Smooth muscle cell (in vitro differentiated cells): ENCODE data around the gene NTSR1. TPM values are rescaled to one million over a fixed set of nuclear protein-coding genes. Genes with fewer than 3 reads are reported as not detected.

ENCODE experiments used
- DNase-seq: peaks from one replicate; lab custom pipeline; 2025; ENCODE audit not compliant: unreplicated experiment; lab: John Stamatoyannopoulos, UW
- H2AFZ ChIP-seq: fragments of 200-600 bp; sonication (generic); 2 replicates; pipeline ENCODE4 v1.6.0; 2016; ENCODE audit warnings: antibody characterized with exemption, low read depth, mild to moderate bottlenecking
- H3F3A ChIP-seq: fragments of 200-600 bp; sonication (generic); 2 replicates; pipeline ENCODE4 v1.6.0; 2017; ENCODE audit warnings: antibody characterized with exemption, low read depth
- H3K27ac ChIP-seq: fragments of 200-600 bp; sonication (generic); 2 replicates; pipeline ENCODE4 v1.5.1; 2016; ENCODE audit warnings: low read depth, mild to moderate bottlenecking
- H3K27me3 ChIP-seq: fragments of 200-600 bp; sonication (generic); 2 replicates; pipeline ENCODE4 v1.6.1; 2016; ENCODE audit warnings: low read depth, mild to moderate bottlenecking
- H3K36me3 ChIP-seq: fragments of 200-600 bp; sonication (generic); 2 replicates; pipeline ENCODE4 v1.5.1; 2016; ENCODE audit warnings: low read depth
- H3K4me1 ChIP-seq: fragments of 200-600 bp; sonication (generic); 2 replicates; pipeline ENCODE4 v1.5.1; 2016; ENCODE audit warnings: low read depth
- H3K4me2 ChIP-seq: fragments of 200-600 bp; sonication (generic); 2 replicates; pipeline ENCODE4 v1.6.0; 2016; ENCODE audit warnings: mild to moderate bottlenecking
- H3K4me3 ChIP-seq: fragments of 200-600 bp; sonication (generic); 2 replicates; pipeline ENCODE4 v1.5.1; 2016; ENCODE audit warnings: mild to moderate bottlenecking
- H3K79me2 ChIP-seq: fragments of 200-600 bp; sonication (generic); 2 replicates; pipeline ENCODE4 v1.6.0; 2016; ENCODE audit warnings: low read depth, mild to moderate bottlenecking
- H3K9ac ChIP-seq: fragments of 200-600 bp; sonication (generic); 2 replicates; pipeline ENCODE4 v1.6.0; 2016; ENCODE audit warnings: low read depth
- H3K9me3 ChIP-seq: fragments of 200-600 bp; sonication (generic); replicated peaks from 2 replicates; pipeline ENCODE4 v1.5.1; 2016; ENCODE audit warnings: low read depth
- H4K20me1 ChIP-seq: fragments of 200-600 bp; sonication (generic); 2 replicates; pipeline ENCODE4 v1.6.0; 2016; ENCODE audit warnings: low read depth
- WGBS: methylation state at CpG from one replicate; pipeline ENCODE4 v1.1.7; 2016; ENCODE audit warnings: low lambda C conversion rate; 5-methylcytosine and 5-hydroxymethylcytosine counted together
- polyA plus RNA-seq: library from polyadenylated mRNA; unstranded; fragments of >200 nt; fragmentation: Nextera tagmentation; extraction: Ambion mirVana; gene quantifications from 2 replicates; pipeline ENCODE4 v1.2.1, GENCODE V29; 2016
- total RNA-seq: library from RNA; depleted of rRNA; stranded (reverse); fragments of >200 nt; gene quantifications from 2 replicates; pipeline ENCODE4 v1.2.3, GENCODE V29; 2014
- TF ChIP-seq, protein P1 (sequence below): fragments of 200-600 bp; sonication (generic); IDR thresholded peaks from 2 replicates; pipeline ENCODE4 v1.5.1; 2017; ENCODE audit warnings: borderline replicate concordance, mild to moderate bottlenecking, antibody characterized with exemption; ENCODE audit not compliant: insufficient read depth, poor library complexity, severe bottlenecking

Gene NTSR1
- total and polyA plus RNA-seq, 2 experiments from 2014 or later: 0.09 TPM; not detected in 1

DNA sequence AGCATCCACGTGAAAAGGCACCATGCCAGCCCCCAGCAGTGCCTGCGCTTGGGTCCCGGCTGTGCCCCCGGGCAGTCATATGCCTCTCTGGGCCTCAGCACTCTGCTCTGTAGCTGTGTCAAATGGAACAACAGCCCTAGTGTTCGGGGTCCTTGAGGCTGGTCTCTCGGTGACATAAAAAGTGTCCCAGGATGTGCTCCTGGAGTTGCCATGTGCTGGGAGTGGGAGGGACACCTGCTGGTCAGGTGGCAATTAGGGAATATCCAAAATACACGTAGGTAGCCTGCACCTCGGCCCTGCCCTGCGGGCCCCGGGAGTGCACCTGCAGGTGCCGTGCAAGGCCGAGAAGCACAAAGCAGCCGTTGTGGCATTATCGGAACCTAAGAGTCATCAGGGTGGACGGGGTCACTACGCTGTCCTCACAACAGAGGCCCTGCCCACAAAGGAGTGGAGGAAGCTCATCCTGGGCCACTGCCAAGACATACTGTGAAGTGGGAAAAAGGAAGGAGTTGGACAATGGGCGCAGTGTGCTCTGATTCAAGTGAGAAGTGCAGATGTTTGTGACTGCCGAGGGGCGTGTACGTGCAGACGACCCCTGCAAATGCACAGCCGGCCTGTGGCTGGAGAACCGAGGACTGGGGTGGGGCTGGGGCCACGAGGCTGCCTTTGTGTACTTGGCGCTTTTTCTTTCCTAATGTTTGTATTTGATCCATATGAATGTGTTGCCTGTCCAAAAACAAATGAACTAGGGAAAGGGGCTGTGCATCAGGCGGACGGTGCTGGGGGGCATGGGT is 41.7 kb upstream of the NTSR1 start:
- Histone ChIP-seq H3K9me3 (no peaks in the 10 kb centered on the region), H3K36me3 (no peaks in the 10 kb centered on the region)
- 87% methylated on average over 27 of the region's 27 CpGs for WGBS

DNA sequence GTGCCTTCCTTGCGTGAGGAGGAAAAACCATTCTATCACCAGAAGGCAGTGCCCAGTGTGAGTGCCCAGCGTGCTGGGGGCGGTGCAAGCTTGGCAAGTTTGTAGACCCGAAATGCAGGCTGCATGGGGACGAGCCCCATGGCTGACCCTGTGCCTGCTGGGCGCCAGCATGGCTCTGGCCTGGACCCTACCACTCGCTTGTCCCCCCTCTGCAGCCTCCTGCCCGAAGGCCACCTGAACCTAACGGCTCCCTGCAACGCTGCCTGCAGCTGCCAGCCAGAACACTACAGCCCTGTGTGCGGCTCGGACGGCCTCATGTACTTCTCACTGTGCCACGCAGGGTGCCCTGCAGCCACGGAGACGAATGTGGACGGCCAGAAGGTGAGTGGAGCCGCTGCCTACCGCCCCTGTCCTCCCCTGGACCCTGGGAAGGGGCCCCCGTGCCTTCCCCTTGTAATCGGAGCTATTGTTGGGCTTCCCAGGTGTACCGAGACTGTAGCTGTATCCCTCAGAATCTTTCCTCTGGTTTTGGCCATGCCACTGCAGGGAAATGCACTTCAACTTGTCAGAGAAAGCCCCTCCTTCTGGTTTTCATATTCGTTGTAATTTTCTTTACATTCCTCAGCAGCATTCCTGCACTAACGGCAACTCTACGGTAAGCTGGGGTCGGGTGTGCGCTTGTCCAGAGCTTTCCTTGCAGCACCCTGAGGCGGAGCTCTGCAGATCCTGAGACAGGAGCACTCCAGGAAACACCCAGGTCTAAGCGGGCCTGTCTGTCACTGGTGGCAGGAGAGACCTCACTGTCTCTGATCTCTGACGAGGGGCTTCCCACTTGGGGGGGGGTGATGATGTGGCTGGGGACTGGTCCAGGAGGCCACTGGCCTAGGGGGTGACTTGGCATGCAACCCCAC is 40.9 kb upstream of the NTSR1 start:
- Histone ChIP-seq H3K4me3 (no peak overlapping the region), H3K9me3 (no peaks in the 10 kb centered on the region), H3K36me3 (no peaks in the 10 kb centered on the region), H2AFZ (no peak overlapping the region), H3K9ac (no peak overlapping the region), H4K20me1 (no peaks in the 10 kb centered on the region), H3K4me1 (no peaks in the 10 kb centered on the region), H3K27ac (no peak overlapping the region), H3F3A (no peaks in the 10 kb centered on the region), H3K4me2 (no peak overlapping the region), H3K79me2 (no peaks in the 10 kb centered on the region), H3K27me3 (no peaks in the 10 kb centered on the region)
- WGBS: 87% methylated on average over 30 of the region's 30 CpGs
- TF ChIP-seq, protein P1, sequence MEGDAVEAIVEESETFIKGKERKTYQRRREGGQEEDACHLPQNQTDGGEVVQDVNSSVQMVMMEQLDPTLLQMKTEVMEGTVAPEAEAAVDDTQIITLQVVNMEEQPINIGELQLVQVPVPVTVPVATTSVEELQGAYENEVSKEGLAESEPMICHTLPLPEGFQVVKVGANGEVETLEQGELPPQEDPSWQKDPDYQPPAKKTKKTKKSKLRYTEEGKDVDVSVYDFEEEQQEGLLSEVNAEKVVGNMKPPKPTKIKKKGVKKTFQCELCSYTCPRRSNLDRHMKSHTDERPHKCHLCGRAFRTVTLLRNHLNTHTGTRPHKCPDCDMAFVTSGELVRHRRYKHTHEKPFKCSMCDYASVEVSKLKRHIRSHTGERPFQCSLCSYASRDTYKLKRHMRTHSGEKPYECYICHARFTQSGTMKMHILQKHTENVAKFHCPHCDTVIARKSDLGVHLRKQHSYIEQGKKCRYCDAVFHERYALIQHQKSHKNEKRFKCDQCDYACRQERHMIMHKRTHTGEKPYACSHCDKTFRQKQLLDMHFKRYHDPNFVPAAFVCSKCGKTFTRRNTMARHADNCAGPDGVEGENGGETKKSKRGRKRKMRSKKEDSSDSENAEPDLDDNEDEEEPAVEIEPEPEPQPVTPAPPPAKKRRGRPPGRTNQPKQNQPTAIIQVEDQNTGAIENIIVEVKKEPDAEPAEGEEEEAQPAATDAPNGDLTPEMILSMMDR: no peak
- DNase-seq: no peak

More for the DNA sequence above, 41.7 kb upstream of the NTSR1 start:
- H3K9ac ChIP-seq: no peak overlapping the region
- H3K4me1 ChIP-seq: no peaks in the 10 kb centered on the region
- no peaks in the 10 kb centered on the region for H3F3A ChIP-seq
- no peaks in the 10 kb centered on the region for H3K27me3 ChIP-seq
- no peak overlapping the region for H3K4me2 ChIP-seq
- no peak for DNase-seq
- H4K20me1 ChIP-seq: no peaks in the 10 kb centered on the region
- H2AFZ ChIP-seq: no peak overlapping the region
- no peaks in the 10 kb centered on the region for H3K79me2 ChIP-seq
- TF ChIP-seq, protein P1: no peak
- no peak overlapping the region for H3K4me3 ChIP-seq
- H3K27ac ChIP-seq: no peak overlapping the region

DNA sequence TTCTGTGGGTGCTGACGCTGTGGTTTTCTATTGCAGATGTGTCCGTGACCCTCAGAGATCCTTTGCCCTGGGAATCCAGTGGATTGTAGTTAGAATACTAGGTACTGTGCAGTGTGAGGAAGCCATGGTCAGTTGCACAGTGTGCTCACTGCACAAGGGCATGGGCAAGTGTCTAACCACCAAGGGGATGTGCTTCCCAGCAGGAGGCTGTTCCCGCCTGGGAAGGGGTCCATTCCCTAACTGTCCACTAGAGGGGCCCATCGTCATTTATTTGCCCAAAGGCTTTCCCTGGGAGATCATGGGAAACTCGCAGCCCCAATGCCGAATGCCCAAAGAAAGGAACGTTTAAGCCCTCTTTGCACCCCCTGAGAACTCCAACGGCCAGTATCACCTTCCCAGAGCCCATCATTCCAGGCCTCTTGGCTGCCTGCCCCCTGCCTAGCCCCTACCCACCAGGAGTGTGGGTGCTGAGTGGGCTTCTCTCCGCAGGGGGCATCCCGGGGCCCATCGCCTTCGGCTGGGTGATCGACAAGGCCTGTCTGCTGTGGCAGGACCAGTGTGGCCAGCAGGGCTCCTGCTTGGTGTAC is 40.1 kb upstream of the NTSR1 start:
- 58% methylated on average over 13 of the region's 13 CpGs for WGBS
- Histone ChIP-seq H3F3A (no peaks in the 10 kb centered on the region), H4K20me1 (no peaks in the 10 kb centered on the region), H3K4me3 (no peak overlapping the region), H2AFZ (peak overlapping the region; percentile 57), H3K9me3 (no peaks in the 10 kb centered on the region), H3K9ac (no peak overlapping the region), H3K79me2 (no peaks in the 10 kb centered on the region), H3K4me2 (no peak overlapping the region), H3K27ac (no peak overlapping the region), H3K27me3 (no peaks in the 10 kb centered on the region), H3K36me3 (no peaks in the 10 kb centered on the region), H3K4me1 (no peaks in the 10 kb centered on the region)
- TF ChIP-seq, protein P1: peak; percentile 84
- peak; percentile 33 for DNase-seq
